ENCODE measurements around the gene RAD51AP2. TPM values are rescaled to one million over a fixed set of nuclear protein-coding genes. Genes with fewer than 3 reads are reported as not detected.

Gene RAD51AP2
- total and polyA plus RNA-seq, 2 donors (not counting 3 experiments of a cell fraction or from before 2014, with no cell fraction given) = not detected

DNA sequence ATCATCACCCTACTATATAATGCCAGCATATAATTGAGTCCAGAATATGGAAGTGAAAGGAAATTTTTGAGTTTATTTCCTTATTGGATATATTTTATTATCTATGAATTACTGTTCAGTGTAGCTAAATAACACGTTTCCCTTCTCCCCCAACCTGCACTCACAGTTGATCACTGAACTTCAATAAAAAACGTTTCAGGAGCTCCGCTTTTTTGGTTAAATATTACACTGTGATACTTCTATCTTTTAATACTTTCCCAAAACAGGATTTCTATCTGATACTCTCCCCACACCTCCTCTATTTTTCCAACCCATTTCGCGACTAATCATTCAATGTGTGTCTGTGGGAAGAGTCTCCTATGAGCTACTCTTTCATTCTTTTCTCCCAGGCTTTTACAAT is 29.5 kb upstream of the RAD51AP2 start:
- no peak for TF ChIP-seq MYC (IDR thresholded peaks at IDR 0.05; ENCODE audit: low read depth, low read length)
- TF ChIP-seq GATA2 (IDR thresholded peaks at IDR 0.05; ENCODE audit: insufficient read depth, insufficient read length, low read depth, low read length) = no peak
- TF ChIP-seq EZH2 (IDR thresholded peaks at IDR 0.05; ENCODE audit: borderline replicate concordance, low read depth, low read length, severe bottlenecking) = no peak
- no peak for TF ChIP-seq JUN (IDR thresholded peaks at IDR 0.05; ENCODE audit: borderline replicate concordance, insufficient read depth, insufficient read length, low read depth)
- TF ChIP-seq POLR2A (IDR thresholded peaks at IDR 0.05; ENCODE audit: low read depth, low read length) = no peak
- TF ChIP-seq, protein P1, sequence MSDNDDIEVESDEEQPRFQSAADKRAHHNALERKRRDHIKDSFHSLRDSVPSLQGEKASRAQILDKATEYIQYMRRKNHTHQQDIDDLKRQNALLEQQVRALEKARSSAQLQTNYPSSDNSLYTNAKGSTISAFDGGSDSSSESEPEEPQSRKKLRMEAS (IDR thresholded peaks at IDR 0.05; ENCODE audit: insufficient read depth, insufficient read length) = no peak
- no peak for TF ChIP-seq POLR2AphosphoS5 (IDR thresholded peaks at IDR 0.05; ENCODE audit: insufficient read depth, low read depth, low read length)
- TF ChIP-seq, protein P2, sequence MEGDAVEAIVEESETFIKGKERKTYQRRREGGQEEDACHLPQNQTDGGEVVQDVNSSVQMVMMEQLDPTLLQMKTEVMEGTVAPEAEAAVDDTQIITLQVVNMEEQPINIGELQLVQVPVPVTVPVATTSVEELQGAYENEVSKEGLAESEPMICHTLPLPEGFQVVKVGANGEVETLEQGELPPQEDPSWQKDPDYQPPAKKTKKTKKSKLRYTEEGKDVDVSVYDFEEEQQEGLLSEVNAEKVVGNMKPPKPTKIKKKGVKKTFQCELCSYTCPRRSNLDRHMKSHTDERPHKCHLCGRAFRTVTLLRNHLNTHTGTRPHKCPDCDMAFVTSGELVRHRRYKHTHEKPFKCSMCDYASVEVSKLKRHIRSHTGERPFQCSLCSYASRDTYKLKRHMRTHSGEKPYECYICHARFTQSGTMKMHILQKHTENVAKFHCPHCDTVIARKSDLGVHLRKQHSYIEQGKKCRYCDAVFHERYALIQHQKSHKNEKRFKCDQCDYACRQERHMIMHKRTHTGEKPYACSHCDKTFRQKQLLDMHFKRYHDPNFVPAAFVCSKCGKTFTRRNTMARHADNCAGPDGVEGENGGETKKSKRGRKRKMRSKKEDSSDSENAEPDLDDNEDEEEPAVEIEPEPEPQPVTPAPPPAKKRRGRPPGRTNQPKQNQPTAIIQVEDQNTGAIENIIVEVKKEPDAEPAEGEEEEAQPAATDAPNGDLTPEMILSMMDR (IDR thresholded peaks at IDR 0.05; ENCODE audit: extremely low read depth in 1 of 2, insufficient read depth in 1 of 2, low read depth in 1 of 2, low read length in 2 of 2) = no peak
- TF ChIP-seq FOS (IDR thresholded peaks at IDR 0.05; ENCODE audit: borderline replicate concordance, insufficient read depth, low read length) = no peak
- no peak overlapping the region for H3K27ac ChIP-seq (ENCODE audit: insufficient read depth, low read depth, low read length)
- H3K9me1 ChIP-seq (replicated peaks; ENCODE audit: control insufficient read depth, extremely low read depth, insufficient read depth, low read length) = no peaks in the 10 kb centered on the region
- H3K9me3 ChIP-seq (replicated peaks; ENCODE audit: control insufficient read depth, insufficient read depth, low read length) = no peaks in the 10 kb centered on the region
- peaks cover 2 to 22% of the 10 kb centered on the region in 2 experiments for H3K27me3 ChIP-seq (ENCODE audit: control insufficient read depth in 2 of 2, insufficient read depth in 2 of 2, low read length in 2 of 2)
- no peak overlapping the region for H3K9ac ChIP-seq (replicated peaks; ENCODE audit: extremely low read depth, insufficient read depth, low read length)
- dilution Hi-C loops (cut with MboI; ENCODE audit: extremely low pct_ligation_motif_present, low sequenced_read_pairs) = no loop called here
- BruUV-seq (replicated peaks) = no TSS peak
- H3K36me3 ChIP-seq (ENCODE audit: control insufficient read depth in 2 of 2, extremely low read depth in 1 of 2, insufficient read depth in 2 of 2, low read length in 2 of 2) = no peaks in the 10 kb centered on the region
- H3K79me2 ChIP-seq (ENCODE audit: control insufficient read depth, insufficient read depth, low read length) = no peaks in the 10 kb centered on the region
- ChIA-PET POLR2A (no interaction called here), CTCF (no interaction called here)
- H4K20me1 ChIP-seq (replicated peaks; ENCODE audit: control insufficient read depth, extremely low read depth, insufficient read depth, low read length) = no peaks in the 10 kb centered on the region
- no peak overlapping the region for H2AFZ ChIP-seq (ENCODE audit: low read depth, low read length)
- H3K4me2 ChIP-seq (ENCODE audit: insufficient read depth, low read length) = no peak overlapping the region
- DNase-seq (ENCODE audit: low read depth, low spot score) = no peak
- no peak overlapping the region for H3K4me3 ChIP-seq (replicated peaks in 1 of 3; ENCODE audit: insufficient read depth in 1 of 3, low read depth in 1 of 3, low read length in 3 of 3)
- FAIRE-seq = no peak
- H3K4me1 ChIP-seq (ENCODE audit: control insufficient read depth, extremely low read depth, insufficient read depth, low read length) = no peaks in the 10 kb centered on the region
- intact Hi-C loops (cut with micrococcal nuclease) = no loop called here
